GM19397 (cell line): Measurements from ENCODE around the gene ZBTB8A.
A peak's percentile ranks its signal among the peaks of the same experiment; 100 is the strongest.
"Not testable (repeated sequence)": the region's sequence is repeated elsewhere in the genome, so short reads cannot be mapped to it uniquely, and the experiment has no call there.

ENCODE experiments used
- ATAC-seq: cut with Tn5 transposase; IDR thresholded peaks from one replicate; pipeline ENCODE4 v1.9.1; 2021; ENCODE audit warnings: mild to moderate bottlenecking, moderate library complexity; ENCODE audit not compliant: unreplicated experiment

The ZBTB8A gene

GRCh38 chr1:32618673-32619221, 79.5 kb downstream of the ZBTB8A start:
- no peak for ATAC-seq

GRCh38 chr1:32619701-32620485, 80.7 kb downstream of the ZBTB8A start:
- ATAC-seq = no peak

- no peak for ATAC-seq
Measured at GRCh38 chr1:32622205-32622604, 83.0 kb downstream of the ZBTB8A start.

- no peak for ATAC-seq
Measured at GRCh38 chr1:32622806-32623681, 83.8 kb downstream of the ZBTB8A start.

GRCh38 chr1:32623775-32624174, 84.5 kb downstream of the ZBTB8A start:
- ATAC-seq = no peak

GRCh38 chr1:32626176-32626575, 86.9 kb downstream of the ZBTB8A start:
- no peak for ATAC-seq

GRCh38 chr1:32627596-32628162, 88.5 kb downstream of the ZBTB8A start:
- ATAC-seq = no peak

- not testable (repeated sequence) for ATAC-seq
Measured at GRCh38 chr1:32630173-32630572, 90.9 kb downstream of the ZBTB8A start.

- ATAC-seq = no peak
Measured at GRCh38 chr1:32632829-32633228, 93.6 kb downstream of the ZBTB8A start.

- ATAC-seq = no peak
Measured at GRCh38 chr1:32635508-32636277, 96.5 kb downstream of the ZBTB8A start.

GRCh38 chr1:32636914-32637645, 97.9 kb downstream of the ZBTB8A start:
- ATAC-seq = no peak

- no peak for ATAC-seq
Measured at GRCh38 chr1:32639489-32640075, 100.4 kb downstream of the ZBTB8A start.

- not testable (repeated sequence) for ATAC-seq
Measured at GRCh38 chr1:32642292-32642827, 103.1 kb downstream of the ZBTB8A start.

GRCh38 chr1:32644426-32644825, 105.2 kb downstream of the ZBTB8A start:
- ATAC-seq = no peak

- ATAC-seq = no peak
Measured at GRCh38 chr1:32647308-32648134, 108.3 kb downstream of the ZBTB8A start.

- peak; percentile 55 for ATAC-seq
Measured at GRCh38 chr1:32650248-32650751, 111.1 kb downstream of the ZBTB8A start, which contains the start of gene ZBTB8OS. ZBTB8OS (minus strand) TSS chr1:32650550; CDS start chr1:32650529, 21 bp downstream.

- ATAC-seq = peak; percentile 82
Measured at GRCh38 chr1:32650752-32651460, 111.7 kb downstream of the ZBTB8A start, which contains the start of gene RBBP4. RBBP4 (plus strand) TSS chr1:32651208; CDS start chr1:32651307, 99 bp downstream.
